ENCODE measurements around the gene FRG2. TPM values are rescaled to one million over a fixed set of nuclear protein-coding genes. Genes with fewer than 3 reads are reported as not detected.
"Not testable (repeated sequence)": the region's sequence is repeated elsewhere in the genome, so short reads cannot be mapped to it uniquely, and the experiment has no call there.

Gene FRG2
- 0.66 and 1.0 TPM in 2 replicates for total RNA-seq (2014; rRNA removed; shearing (Covaris generic))

DNA sequence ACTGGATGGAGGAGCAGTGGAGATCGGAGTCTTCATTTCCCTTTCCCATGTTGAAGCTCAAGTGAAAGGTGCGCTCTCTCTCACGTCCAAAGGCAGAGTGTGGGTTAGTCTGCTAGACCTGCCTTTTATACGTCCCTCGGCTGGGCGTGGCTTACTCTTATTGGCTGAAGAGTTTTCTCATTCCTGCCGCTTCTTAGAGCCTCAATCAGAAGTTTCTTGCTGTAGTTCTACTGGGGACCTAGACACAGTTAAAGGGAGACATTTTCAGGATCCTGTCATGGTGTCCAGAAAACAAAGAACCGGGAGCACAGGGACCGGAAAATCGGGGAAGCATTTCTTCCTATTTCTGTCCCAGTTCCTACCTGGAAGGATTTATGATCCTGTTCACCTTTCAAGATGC lies at the start of gene FRG2:
FRG2 (minus strand) TSS at position 101 of the 400 bp plus-strand sequence; CDS start at position 49, 52 bp downstream.
- DNase-seq (ENCODE audit: low spot score): not testable (repeated sequence)

GRCh38 chr4:190068351-190068750 lies 41.3 kb upstream of the FRG2 start:
- not testable (repeated sequence) for DNase-seq (ENCODE audit: low spot score)

GRCh38 chr4:190064805-190065204 lies 37.7 kb upstream of the FRG2 start:
- DNase-seq (ENCODE audit: low spot score): not testable (repeated sequence)

GRCh38 chr4:190064342-190064741 lies 37.3 kb upstream of the FRG2 start, which contains the start of gene DBET:
DBET (plus strand) TSS chr4:190064502.
- not testable (repeated sequence) for DNase-seq (ENCODE audit: low spot score)

GRCh38 chr4:190058997-190059396 lies 31.9 kb upstream of the FRG2 start:
- not testable (repeated sequence) for DNase-seq (ENCODE audit: low spot score)

GRCh38 chr4:190049378-190050239 lies 22.6 kb upstream of the FRG2 start:
- not testable (repeated sequence) for DNase-seq (ENCODE audit: low spot score)

- DNase-seq (ENCODE audit: low spot score): not testable (repeated sequence)
Measured at GRCh38 chr4:190047627-190048026, 20.6 kb upstream of the FRG2 start.

DNA sequence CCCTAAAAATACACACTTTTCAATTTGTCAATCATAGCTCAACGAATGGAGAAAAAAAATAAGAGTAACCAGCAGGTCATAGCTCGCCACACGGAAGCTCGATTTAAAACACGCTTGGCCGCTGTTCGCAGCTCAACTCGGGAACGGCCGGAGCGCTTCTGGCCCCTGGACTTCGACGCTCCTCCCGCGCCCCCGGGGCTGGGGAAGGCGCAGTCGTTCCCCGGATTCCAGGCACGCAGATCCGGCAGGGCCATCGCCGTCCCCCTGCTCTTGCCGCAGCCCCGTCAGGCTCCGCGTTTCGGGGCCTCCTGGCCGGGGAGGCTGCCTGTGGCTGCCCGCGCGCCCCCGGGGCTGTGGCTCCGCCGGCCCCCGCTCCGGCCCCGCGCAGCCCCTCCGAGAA lies 13.8 kb upstream of the FRG2 start:
- DNase-seq (ENCODE audit: low spot score): not testable (repeated sequence)

DNA sequence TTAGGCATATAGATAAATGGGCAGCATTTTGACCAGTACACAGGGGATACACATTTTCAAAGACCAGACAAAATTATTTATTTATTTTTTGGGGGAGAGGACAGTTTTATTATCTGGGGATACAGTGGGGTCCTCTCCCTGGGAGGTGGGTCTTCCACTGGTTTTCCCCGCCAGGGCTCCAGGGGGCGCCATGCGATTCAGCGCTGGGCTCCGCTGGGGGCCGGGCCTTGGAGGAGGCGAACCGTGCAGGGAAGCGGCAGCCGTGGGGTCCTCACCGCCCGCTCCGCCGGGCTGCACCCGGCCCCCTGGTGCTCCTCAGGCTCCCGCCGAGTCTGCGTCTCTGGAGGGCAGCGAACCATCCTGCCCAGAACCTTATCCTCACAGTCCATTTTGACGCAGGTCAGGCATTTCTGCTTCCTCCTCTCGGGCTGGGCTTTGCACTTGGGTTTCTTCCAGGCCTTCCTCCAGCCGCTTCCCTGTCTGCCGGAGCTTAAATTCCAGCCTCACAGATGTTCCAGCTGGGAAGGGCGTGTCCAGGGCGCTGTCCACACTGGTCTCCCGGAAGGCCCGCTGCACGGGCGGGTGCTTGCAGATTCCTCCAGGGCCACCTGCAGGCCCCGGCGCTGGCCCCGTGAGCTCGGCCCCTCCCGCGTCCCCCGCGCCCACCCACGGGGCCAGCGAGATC lies 10.8 kb upstream of the FRG2 start:
- not testable (repeated sequence) for DNase-seq (ENCODE audit: low spot score)

DNA sequence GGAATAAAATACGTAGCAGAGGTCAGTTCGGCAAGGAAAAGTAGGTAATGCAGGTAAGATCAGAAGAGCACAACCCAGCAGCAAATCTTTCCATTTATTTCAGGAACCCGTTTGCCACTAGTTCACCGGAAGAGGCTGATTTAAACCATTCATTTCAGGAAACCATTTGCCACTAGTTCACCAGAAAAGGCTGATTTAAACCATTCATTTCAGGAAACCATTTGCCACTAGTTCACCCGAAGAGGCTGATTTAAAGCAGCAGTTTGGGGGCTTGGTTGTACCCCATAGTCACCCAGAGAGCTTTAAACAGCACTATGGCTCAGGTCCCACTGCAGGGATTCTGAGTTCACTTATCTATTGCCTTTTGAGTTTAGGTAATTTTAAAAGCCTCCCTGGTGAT lies 4.2 kb upstream of the FRG2 start:
- not testable (repeated sequence) for DNase-seq (ENCODE audit: low spot score)

DNA sequence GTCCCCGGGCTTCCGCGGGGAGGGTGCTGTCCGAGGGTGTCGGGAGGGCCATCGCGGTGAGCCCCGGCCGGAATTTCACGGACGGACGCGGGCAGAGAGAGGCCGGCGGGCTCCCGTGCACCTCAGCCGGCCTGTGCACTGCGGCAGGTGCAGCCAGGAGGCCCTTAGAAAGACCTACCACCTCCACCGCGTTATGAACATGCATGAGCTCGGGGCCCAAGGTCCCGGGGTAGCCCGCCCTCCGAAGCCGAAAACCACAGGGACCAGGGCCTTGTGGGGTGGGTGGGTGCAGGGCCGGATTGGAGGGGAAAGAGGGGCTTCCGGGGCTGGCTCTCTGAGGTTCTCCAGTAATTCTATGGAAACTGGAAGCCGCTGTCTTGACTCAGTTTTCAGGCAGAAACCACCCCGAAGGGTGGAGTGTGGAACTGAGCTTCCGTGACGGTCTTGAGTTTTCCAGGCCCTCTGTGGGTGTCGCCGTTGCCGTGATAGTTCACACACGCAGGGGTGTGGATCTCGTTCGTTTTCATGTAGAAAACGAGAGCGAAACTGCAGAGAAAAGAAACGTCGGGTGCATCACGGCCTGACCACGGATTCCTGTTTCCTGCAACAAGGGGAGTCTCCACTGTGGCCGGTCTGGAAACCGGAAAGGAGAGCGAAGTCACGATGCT lies 4.3 kb downstream of the FRG2 start:
- not testable (repeated sequence) for DNase-seq (ENCODE audit: low spot score)

- DNase-seq (ENCODE audit: low spot score): not testable (repeated sequence)
Measured at GRCh38 chr4:190021973-190022372, 5.1 kb downstream of the FRG2 start.

DNA sequence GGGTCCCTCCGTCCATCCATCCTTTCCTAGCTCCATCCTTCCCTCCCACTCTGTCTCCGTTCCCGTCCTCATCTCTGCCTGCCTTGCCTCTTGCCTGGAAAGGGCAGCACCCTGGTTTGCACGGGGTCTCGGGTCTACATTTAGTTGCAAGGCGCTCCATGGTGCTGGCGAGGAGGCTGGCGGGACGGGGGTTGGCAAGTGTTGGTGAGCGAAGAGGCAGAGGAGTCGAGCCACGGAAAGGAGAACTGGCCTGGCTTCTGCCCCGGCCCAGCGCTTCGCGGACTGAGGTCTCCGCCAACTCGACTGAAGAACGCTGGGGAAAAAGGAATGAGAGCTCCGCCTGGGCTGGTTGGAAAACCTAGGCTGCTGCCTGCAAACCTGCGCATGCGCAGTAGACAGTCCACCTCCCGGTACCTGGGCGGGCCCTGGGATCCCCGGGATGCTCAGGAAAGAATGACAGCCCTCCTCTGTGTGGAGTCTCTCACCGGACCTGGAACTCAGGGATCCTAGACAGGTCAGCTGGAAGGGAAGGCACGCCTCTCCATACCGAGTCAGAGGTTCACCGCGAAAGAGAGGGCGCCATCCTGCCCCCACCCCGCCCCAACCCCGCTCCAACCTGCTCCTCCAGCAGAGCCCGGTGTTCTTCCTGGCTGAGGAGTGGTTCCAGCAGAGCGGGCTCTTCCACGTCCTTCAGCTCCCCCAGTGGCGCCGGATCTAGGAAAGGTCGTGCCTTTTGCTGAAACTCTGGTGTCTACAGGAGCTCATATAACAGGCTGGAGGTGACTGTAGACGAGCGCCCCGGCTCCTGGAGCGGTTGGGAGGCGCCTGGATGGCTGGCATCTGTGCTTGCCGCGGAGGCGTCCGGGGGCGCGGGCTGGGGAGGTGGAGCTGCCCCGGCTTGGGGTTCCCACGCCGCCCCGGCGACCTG lies 6.0 kb downstream of the FRG2 start:
- no peak for DNase-seq (ENCODE audit: low spot score)

- DNase-seq (ENCODE audit: low spot score): not testable (repeated sequence)
Measured at GRCh38 chr4:190019859-190020463, 7.1 kb downstream of the FRG2 start.

- DNase-seq (ENCODE audit: low spot score): no peak
Measured at GRCh38 chr4:190019023-190019858, 7.8 kb downstream of the FRG2 start.

- no peak for DNase-seq (ENCODE audit: low spot score)
Measured at GRCh38 chr4:190018201-190018920, 8.7 kb downstream of the FRG2 start.

DNA sequence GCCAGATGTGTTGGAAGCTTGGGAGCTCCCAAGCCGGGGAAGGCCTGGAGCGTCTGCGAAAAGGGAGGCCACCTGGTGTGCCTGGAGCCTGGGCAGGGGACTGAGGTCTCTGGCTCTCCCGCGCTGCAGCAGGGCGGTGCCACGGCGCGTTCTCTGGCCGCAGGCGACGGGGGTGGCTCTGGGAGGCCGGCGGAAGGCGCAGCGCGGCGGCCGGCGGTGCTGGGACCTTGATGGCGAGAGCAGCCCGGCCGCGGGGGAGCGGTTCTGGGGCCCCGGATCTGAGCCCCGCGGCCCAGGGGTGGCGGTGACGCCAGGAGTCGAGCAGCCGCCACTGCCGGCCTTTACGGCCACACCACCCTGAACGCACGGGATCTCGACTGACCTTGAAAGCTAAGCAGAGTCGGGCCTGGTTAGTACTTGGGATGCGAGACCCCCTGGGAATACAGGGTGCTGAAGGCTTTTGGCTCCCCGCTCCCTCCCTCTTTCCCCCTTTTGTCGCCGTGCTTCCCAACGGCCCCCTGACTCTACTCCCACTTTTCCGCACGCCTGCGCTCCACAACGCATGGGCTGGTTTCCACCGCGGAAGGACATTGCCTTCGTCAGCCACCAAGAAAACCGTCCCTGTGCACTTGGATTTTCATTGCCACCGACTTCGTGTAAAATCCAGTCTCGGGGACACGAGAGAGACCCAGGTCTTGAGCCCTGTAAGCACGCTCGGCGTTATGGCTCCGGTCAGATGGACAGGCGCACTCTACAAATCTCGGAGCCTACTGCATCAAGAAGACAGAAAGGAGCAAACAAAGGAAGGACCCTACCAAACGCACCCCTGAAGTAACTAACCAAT lies 9.5 kb downstream of the FRG2 start:
- no peak for DNase-seq (ENCODE audit: low spot score)
